Naive thymus-derived CD8-positive, alpha-beta T cell (primary cell): ENCODE data around the gene USPL1. TPM values are rescaled to one million over a fixed set of nuclear protein-coding genes. Genes with fewer than 3 reads are reported as not detected.

Experiments
- ATAC-seq, 2 donors: fragments of 150-1000 bp; cut with Tn5 transposase in 1 of 2; sonication (Bioruptor Pico), chemical (Tn5 transposase) in 1 of 2; 1 replicate in 1 of 2; 2 replicates in 1 of 2; pipeline ENCODE4 v1.10.0; 2021; ENCODE audit warnings: mild to moderate bottlenecking in 2 of 2, moderate library complexity in 2 of 2
- POLR2A ChIA-PET: fragments of 350-600 bp; sonication (Branson Sonifier 250); formaldehyde crosslinking; loops from one replicate; lab custom pipeline; 2021; ENCODE audit warnings: antibody characterized with exemption; lab: Charles Lee
- DNase-seq, 10 donors: peaks; one replicate each; pipeline versions ENCODE4 v3.0.0 to v3.0.0-alpha.2; 2020 to 2022
- H3K27ac Mint-ChIP-seq, 10 donors: one replicate each; pipeline ENCODE4 v1.8.0; 2020 to 2022; ENCODE audit warnings: mild to moderate bottlenecking in 10 of 10, mixed read lengths in 10 of 10, moderate library complexity in 4 of 10, inconsistent platforms in 1 of 10
- H3K27me3 Mint-ChIP-seq, 5 donors: one replicate each; pipeline ENCODE4 v1.8.0; 2021 to 2022; ENCODE audit warnings: mixed read lengths in 5 of 5
- H3K36me3 Mint-ChIP-seq, 3 donors: one replicate each; pipeline ENCODE4 v1.8.0; 2020 to 2022; ENCODE audit warnings: mixed read lengths in 3 of 3, mild to moderate bottlenecking in 2 of 3, inconsistent platforms in 1 of 3
- H3K4me1 Mint-ChIP-seq, 4 donors: one replicate each; pipeline ENCODE4 v1.8.0; 2021 to 2022; ENCODE audit warnings: mixed read lengths in 4 of 4
- H3K4me3 Mint-ChIP-seq, 10 donors: one replicate each; pipeline ENCODE4 v1.8.0; 2020 to 2022; ENCODE audit warnings: mild to moderate bottlenecking in 10 of 10, mixed read lengths in 10 of 10, moderate library complexity in 6 of 10, inconsistent platforms in 1 of 10
- H3K9me3 Mint-ChIP-seq, 9 donors: one replicate each; pipeline ENCODE4 v1.8.0; 2020 to 2022; ENCODE audit warnings: mixed read lengths in 9 of 9, mild to moderate bottlenecking in 3 of 9, inconsistent platforms in 1 of 9, moderate library complexity in 1 of 9
- polyA plus RNA-seq, 3 donors: library from polyadenylated mRNA; unstranded; fragments of 300-500 nt; fragmentation: Illumina TruSeq; gene quantifications; one replicate each; pipeline ENCODE4 v1.2.3, GENCODE V29; 2021
- total RNA-seq, 8 experiments: library from RNA in 2 of 8; stranded (reverse) in 2 of 8; gene quantifications; one replicate each; pipeline ENCODE4 v1.2.3 and lab custom pipeline; 2021 to 2026

The USPL1 gene
- total and polyA plus RNA-seq, 5 experiments from 2014 or later, result 13.4 to 31.1 (median 17.6) TPM

DNA sequence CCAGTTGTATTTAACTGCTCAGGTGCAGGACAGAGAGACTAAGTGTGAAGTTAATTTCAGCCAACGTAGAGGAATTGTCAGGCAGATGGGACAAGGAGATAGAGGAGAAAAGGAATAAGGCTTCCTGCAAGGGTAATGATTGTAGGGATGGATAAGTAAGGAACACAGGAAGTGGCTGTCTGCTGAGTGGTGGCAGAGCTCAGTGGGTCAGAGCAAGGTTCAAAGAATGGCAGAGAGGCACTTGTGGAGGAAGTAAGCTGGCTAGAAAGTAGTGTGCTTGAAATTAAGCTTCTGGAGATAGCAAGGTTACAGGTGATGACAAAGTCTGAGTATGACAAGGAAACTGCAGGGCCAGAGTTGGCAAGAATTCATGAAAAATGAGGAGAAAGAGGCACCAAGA is 47.9 kb downstream of the USPL1 start:
- ATAC-seq, result no peak
- Mint-ChIP-seq H3K4me1 (peaks cover 0 to 13% (median 7%) of the 10 kb centered on the region in 4 donors), H3K9me3 (no peaks in the 10 kb centered on the region), H3K36me3 (no peaks in the 10 kb centered on the region), H3K27me3 (no peaks in the 10 kb centered on the region), H3K4me3 (no peak overlapping the region), H3K27ac (no peak overlapping the region)
- no peak for DNase-seq
- POLR2A ChIA-PET, result interaction anchor here (1.9 kb wide), 1 partner anchor 49 kb away, joined by 7 read pairs; the partner anchor contains the start of gene USPL1

DNA sequence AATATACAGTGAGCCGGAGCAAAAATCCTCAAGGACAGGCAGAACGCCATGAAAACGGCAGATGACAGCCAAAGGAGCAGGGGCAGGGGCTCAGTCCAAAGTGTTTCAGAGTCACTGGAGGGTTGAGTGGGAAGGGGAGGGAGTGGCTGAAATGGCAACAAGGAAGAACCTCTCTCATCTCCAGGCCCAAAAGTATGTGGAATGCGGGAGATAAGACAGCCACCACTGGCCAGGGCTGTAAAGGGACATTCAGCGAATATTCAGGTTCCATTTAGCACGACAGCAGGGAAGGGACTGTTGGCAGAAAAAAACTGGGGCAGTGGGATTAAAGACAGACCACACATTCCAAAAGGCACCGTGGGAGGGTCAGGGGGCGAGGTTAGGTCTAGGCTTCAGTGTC is 48.4 kb downstream of the USPL1 start:
- Mint-ChIP-seq H3K27me3 (no peaks in the 10 kb centered on the region), H3K27ac (peak overlapping the region in 1 of 10 donors; percentile 66), H3K36me3 (no peaks in the 10 kb centered on the region), H3K4me3 (no peak overlapping the region), H3K4me1 (peaks cover 0 to 14% (median 10%) of the 10 kb centered on the region in 4 donors), H3K9me3 (no peaks in the 10 kb centered on the region)
- POLR2A ChIA-PET, result interaction anchor here (1.9 kb wide), 1 partner anchor 49 kb away, joined by 7 read pairs; the partner anchor contains the start of gene USPL1
- no peak for DNase-seq
- ATAC-seq, result no peak

DNA sequence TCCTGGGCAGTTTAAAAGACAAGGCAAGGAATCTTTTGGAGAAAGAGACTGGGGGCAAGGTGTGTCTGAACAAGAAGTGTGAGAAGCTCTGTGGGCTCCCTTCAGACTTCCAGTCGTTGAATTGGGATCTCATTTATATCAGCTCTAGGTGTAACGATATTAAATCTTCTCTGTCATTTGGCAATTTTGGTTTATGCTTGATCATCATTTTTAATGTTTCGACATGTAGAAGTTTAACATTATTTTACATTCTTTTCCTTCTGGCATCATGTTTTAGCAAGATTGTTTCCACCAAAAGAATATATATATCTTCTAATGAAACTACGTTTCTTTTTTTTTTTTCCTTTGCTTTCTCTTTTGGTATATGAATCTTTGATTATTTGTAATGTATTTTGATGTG is 49.3 kb downstream of the USPL1 start:
- no peak for ATAC-seq
- H3K27me3 Mint-ChIP-seq, result no peaks in the 10 kb centered on the region
- H3K27ac Mint-ChIP-seq, result no peak overlapping the region
- POLR2A ChIA-PET, result interaction anchor here (0.7 kb wide), 1 partner anchor 45 kb away, joined by 3 read pairs; no protein-coding TSS in a partner anchor
- H3K9me3 Mint-ChIP-seq, result no peaks in the 10 kb centered on the region
- no peaks in the 10 kb centered on the region for H3K36me3 Mint-ChIP-seq
- no peak overlapping the region for H3K4me3 Mint-ChIP-seq
- H3K4me1 Mint-ChIP-seq, result peaks cover 7 to 21% (median 10%) of the 10 kb centered on the region in 4 donors
- no peak for DNase-seq

DNA sequence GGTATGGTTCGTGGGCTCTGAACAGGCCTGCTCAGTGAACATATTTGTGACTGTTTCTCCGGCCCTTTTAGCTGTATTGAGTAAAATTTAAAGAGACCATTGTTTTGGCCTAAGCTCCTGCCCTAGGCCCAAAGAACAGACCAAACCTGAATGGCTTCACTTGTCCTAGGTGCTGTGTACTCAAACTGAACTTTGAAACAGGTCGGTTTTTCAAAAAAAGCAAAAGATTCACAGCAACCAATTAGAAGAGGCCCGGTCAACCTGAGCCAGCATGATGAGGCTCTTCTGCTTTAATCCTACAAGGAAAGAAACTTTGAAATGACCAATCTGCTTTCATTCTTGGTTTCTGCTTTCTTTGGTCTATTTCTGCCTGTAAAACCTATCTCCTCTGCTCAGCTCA is 50.6 kb downstream of the USPL1 start:
- ATAC-seq (no peak), DNase-seq (no peak)
- H3K4me3 Mint-ChIP-seq, result no peak overlapping the region
- no peaks in the 10 kb centered on the region for H3K36me3 Mint-ChIP-seq
- POLR2A ChIA-PET, result interaction anchor here (0.6 kb wide), 1 partner anchor 538 kb away, joined by 3 read pairs; no protein-coding TSS in a partner anchor
- no peaks in the 10 kb centered on the region for H3K27me3 Mint-ChIP-seq
- no peaks in the 10 kb centered on the region for H3K9me3 Mint-ChIP-seq
- H3K27ac Mint-ChIP-seq, result no peak overlapping the region
- H3K4me1 Mint-ChIP-seq, result peaks cover 3 to 19% (median 10%) of the 10 kb centered on the region in 4 donors

DNA sequence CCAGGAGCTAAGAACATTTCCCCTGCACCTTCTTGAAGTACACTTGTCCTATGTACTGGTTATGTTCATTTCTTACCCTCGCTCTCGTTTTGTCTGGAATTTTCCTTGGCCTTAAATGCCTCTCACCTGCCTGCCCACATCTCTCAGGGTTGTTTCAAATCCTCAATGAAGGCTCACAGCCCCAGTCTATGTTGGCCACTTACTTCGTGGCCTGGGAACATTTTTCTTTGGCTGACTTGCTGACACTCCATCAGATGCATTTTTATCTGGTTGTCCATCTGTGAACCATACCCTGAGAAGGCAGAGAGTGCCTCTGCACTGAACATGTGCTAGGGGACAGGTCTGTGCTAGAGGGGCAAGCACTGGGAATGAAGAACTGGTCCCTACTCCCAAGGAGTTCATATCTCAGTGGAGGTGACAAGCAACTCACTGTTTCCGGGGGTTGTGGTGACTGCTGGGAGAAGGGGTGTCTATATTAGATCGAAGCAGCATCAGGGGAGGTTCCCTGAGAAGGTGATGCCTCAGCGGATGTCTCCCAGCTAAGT is 53.6 kb downstream of the USPL1 start:
- peak overlapping the region in 5 of 10 donors; percentile 6 to 69 (median 43) for H3K27ac Mint-ChIP-seq
- H3K4me1 Mint-ChIP-seq, result peaks cover 8 to 33% (median 24%) of the 10 kb centered on the region in 4 donors
- peaks cover 0 to 3% (median 0%) of the 10 kb centered on the region in 9 donors for H3K9me3 Mint-ChIP-seq
- H3K27me3 Mint-ChIP-seq, result peaks cover 0 to 3% (median 0%) of the 10 kb centered on the region in 5 donors
- no peak for ATAC-seq
- no peaks in the 10 kb centered on the region for H3K36me3 Mint-ChIP-seq
- H3K4me3 Mint-ChIP-seq, result no peak overlapping the region
- POLR2A ChIA-PET, result no interaction called here
- no peak for DNase-seq

DNA sequence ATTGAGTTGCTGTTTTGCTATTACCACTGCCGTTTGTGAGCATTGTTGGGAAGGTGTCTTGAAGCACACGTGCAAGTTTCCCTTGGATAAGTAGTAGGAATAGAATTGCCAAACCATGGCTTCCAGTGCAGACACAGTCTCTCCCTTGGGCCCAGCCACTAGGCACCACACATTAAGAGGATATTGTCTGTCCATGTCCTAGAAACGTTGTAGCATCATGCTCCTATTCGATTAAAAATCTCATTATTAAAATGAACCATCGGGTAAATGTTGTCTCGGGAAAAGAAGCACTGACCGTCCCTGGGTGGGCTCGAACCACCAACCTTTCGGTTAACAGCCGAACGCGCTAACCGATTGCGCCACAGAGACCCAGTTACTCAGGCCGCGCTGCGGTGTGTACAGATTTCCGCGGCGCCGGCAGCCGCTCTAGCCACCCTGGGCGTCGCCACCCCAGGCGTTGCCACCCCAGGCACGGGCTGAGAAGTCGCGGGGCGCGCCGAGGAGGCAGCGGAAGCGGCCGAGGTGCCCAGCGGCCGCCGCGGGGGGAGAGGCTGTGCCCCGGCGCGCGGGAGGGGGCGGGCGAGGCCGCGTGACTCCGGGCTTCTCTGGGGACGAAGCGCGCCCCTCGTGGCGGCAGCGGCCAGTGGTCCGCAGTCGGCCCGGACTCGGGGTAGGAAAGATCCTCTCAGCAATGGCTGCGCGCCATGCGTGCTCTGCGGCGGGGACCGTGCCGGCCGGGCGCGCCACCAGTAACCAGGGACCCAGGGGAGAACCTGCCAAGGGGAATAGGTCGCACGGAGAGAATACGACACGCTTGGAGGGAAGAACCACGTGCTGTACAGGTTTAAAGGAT is 56.2 kb downstream of the USPL1 start:
- ATAC-seq (peak; percentile 92), DNase-seq (peak; percentile 74 to 93 (median 88))
- H3K4me3 Mint-ChIP-seq, result peak overlapping the region; percentile 75 to 95 (median 88)
- peak overlapping the region; percentile 87 to 99 (median 90) for H3K27ac Mint-ChIP-seq
- H3K4me1 Mint-ChIP-seq, result peaks cover 8 to 32% (median 24%) of the 10 kb centered on the region in 4 donors
- peaks cover 0 to 3% (median 0%) of the 10 kb centered on the region in 9 donors for H3K9me3 Mint-ChIP-seq
- POLR2A ChIA-PET, result no interaction called here
- H3K36me3 Mint-ChIP-seq, result no peaks in the 10 kb centered on the region
- peaks cover 0 to 3% (median 0%) of the 10 kb centered on the region in 5 donors for H3K27me3 Mint-ChIP-seq

DNA sequence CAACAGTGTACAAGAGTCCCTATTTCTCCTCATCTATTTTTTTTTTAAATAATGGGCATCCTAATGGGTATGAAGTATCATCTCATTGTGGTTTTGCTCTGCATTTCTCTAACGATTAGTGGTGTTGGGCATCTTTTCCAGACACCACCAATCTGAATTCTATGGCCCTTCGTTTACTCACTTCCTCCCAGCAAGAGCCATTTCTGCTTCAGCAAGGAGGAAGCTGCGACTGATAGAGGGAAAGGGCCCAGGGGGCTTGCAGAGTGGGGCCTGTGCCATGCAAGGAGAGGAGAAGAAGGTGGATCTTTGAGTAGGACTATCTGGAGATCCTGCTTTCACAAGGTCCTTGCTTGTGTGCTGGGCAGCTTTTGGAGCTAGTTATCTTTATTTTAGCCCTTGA is 58.0 kb downstream of the USPL1 start:
- Mint-ChIP-seq H3K36me3 (no peaks in the 10 kb centered on the region), H3K4me1 (peaks cover 9 to 38% (median 31%) of the 10 kb centered on the region in 4 donors), H3K27me3 (peaks cover 0 to 3% (median 0%) of the 10 kb centered on the region in 5 donors), H3K27ac (peak overlapping the region in 2 of 10 donors; percentile 4 to 17), H3K4me3 (peak overlapping the region in 7 of 10 donors; percentile 2 to 95 (median 72)), H3K9me3 (peaks cover 0 to 3% (median 0%) of the 10 kb centered on the region in 9 donors)
- no peak for ATAC-seq
- POLR2A ChIA-PET, result interaction anchor here (1.4 kb wide), 1 partner anchor 58 kb away, joined by 4 read pairs; the partner anchor contains the start of gene USPL1
- no peak for DNase-seq

DNA sequence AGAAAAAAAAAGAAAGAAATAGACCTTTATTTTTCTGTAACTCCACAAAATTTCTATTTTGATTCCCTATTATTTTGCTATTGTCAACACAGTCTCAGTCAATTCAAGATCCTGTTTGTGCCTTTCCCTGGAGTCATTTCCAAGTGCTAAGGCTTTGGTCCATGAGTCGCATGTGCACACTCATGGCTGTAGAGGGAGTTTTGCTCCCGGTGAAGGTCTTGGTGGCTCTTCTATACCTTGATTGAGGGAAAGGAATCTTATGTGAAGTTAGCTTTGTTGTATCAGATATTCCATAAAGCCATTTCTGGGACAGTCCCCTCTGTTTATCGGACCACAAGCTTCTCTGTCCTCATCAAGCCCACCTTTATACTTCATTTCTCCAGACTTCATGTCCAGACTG is 59.0 kb downstream of the USPL1 start:
- POLR2A ChIA-PET, result no interaction called here
- Mint-ChIP-seq H3K4me3 (peak overlapping the region in 1 of 10 donors; percentile 37), H3K4me1 (peaks cover 6 to 32% (median 24%) of the 10 kb centered on the region in 4 donors), H3K36me3 (no peaks in the 10 kb centered on the region), H3K27me3 (peaks cover 0 to 3% (median 0%) of the 10 kb centered on the region in 5 donors), H3K9me3 (peaks cover 0 to 3% (median 0%) of the 10 kb centered on the region in 9 donors), H3K27ac (peak overlapping the region in 1 of 10 donors; percentile 20)
- DNase-seq (no peak), ATAC-seq (no peak)

DNA sequence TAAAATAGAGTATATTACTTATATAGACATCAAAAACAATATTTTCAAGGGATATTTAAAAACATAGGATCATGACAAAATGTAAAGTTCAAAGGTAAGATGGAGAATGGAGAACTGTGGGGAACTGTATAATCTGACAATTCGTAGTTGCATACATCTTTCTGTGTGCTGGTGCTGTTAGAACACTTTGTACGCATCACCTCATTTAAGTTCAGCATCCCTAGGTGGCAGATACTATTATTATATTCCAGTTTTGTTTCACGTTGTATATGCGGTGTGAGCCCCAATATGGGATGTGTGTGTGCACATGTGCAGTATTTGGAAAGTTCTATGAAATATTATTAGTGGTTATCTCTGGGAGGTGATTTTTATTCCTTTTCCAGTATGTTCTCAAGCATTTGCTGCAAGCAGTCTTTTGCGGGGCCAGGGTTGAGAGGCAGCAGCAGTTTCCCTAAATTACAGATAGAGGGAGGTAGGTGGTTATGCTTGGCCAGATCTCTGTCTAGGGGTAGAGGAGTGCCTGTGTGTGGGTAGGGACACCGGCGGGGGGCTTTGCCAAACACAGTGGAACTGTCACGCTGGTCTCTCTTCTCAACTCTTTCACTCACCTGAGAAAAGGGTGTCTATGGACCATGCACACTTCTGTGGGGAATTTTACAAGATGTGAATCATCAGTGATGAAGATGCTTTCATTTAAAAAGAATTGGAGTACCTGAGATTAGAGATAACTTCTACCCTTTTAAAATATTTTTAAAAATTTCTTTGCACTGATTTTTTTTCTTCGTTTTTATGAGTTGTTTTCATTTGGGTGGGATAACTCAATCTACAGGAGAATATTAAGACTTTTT is 62.0 kb downstream of the USPL1 start:
- DNase-seq (peak in 7 of 10 donors; percentile 22 to 55 (median 30)), ATAC-seq (peak; percentile 95 to 96)
- Mint-ChIP-seq H3K4me3 (peak overlapping the region in 1 of 10 donors; percentile 47), H3K36me3 (no peaks in the 10 kb centered on the region), H3K4me1 (peaks cover 4 to 17% (median 10%) of the 10 kb centered on the region in 4 donors), H3K9me3 (no peaks in the 10 kb centered on the region), H3K27ac (peak overlapping the region in 7 of 10 donors; percentile 4 to 82 (median 27)), H3K27me3 (no peaks in the 10 kb centered on the region)
- POLR2A ChIA-PET, result no interaction called here

DNA sequence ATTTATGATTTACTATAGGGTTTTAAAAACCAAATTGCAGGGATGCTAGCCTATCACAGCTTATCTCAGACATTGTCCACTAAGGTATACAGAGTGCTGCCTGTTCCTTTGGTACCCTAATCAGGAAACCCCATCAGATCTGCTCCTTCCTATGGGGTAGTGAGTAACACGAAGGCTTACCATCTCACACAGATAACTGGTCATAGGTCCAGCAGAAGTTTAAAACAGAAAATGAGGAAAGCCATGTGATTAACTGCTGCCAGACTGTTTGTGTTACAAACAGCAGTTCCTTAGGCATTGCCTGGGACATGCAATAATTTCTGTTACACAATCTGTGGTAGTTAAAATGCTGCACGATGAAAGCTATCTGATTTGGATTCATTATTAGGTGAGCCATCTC is 64.1 kb downstream of the USPL1 start:
- Mint-ChIP-seq H3K4me1 (peaks cover 2 to 8% (median 7%) of the 10 kb centered on the region in 4 donors), H3K4me3 (no peak overlapping the region), H3K9me3 (no peaks in the 10 kb centered on the region), H3K27me3 (no peaks in the 10 kb centered on the region), H3K36me3 (no peaks in the 10 kb centered on the region), H3K27ac (no peak overlapping the region)
- POLR2A ChIA-PET, result interaction anchor here (0.9 kb wide), 1 partner anchor 123 kb away, joined by 3 read pairs; no protein-coding TSS in a partner anchor
- DNase-seq, result no peak
- ATAC-seq, result no peak

DNA sequence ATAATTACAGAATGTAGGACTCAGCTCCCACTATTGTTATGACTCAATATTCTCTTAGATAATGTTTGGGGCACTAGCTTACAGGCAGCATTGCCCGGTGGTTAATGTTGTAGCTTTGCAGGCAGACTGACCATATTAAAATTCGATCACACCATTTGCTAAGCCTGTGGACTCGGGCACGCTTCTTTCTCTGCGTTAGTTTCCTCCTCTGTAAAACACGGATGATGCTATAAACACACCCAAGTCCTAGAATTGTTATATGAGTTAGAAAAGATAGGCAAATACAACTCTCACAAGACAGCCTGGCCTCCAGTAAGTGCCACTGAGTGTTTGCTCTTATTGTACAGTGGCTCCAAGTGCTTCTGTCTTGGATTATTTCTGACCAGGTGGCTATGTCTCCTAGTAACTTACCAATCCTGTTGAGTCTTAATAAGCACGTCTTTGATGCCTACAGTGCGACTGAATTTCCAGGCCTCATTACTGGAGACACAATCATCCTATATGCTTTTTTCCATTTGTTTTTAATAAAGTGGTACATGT is 67.7 kb downstream of the USPL1 start:
- peaks cover 0 to 11% (median 3%) of the 10 kb centered on the region in 4 donors for H3K4me1 Mint-ChIP-seq

DNA sequence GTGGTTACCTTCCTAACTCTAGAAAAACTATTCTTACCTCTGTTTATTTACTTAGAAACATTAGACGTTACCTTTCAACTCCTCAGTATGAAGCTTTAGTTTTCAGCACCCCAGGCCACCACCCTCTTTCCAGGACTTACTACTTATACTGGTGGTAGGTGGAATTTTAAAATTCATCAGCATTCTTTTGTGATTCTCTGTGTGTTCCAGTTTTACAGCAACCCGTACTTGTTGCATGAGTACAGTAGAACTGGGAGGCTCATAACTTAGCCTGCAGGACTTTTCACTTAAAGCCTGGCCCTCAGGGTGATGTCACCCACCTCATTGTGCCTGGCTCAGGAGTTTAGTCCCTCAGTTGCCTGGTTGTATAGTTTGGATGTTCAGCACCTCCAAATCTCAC is 68.3 kb downstream of the USPL1 start:
- ATAC-seq (no peak), DNase-seq (no peak)
- Mint-ChIP-seq H3K27me3 (no peaks in the 10 kb centered on the region), H3K9me3 (no peaks in the 10 kb centered on the region), H3K36me3 (no peaks in the 10 kb centered on the region), H3K27ac (no peak overlapping the region), H3K4me3 (no peak overlapping the region), H3K4me1 (peaks cover 0 to 16% (median 8%) of the 10 kb centered on the region in 4 donors)
- POLR2A ChIA-PET, result no interaction called here

More for the DNA sequence above, 67.7 kb downstream of the USPL1 start:
- ATAC-seq (no peak), DNase-seq (no peak)
- Mint-ChIP-seq H3K9me3 (no peaks in the 10 kb centered on the region), H3K27me3 (no peaks in the 10 kb centered on the region), H3K4me3 (no peak overlapping the region), H3K27ac (no peak overlapping the region), H3K36me3 (no peaks in the 10 kb centered on the region)
- POLR2A ChIA-PET, result no interaction called here
